ENCODE results near the gene ADAM29.
"Not testable (repeated sequence)": the region's sequence is repeated elsewhere in the genome, so short reads cannot be mapped to it uniquely, and the experiment has no call there.

ADAM29 gene

DNA sequence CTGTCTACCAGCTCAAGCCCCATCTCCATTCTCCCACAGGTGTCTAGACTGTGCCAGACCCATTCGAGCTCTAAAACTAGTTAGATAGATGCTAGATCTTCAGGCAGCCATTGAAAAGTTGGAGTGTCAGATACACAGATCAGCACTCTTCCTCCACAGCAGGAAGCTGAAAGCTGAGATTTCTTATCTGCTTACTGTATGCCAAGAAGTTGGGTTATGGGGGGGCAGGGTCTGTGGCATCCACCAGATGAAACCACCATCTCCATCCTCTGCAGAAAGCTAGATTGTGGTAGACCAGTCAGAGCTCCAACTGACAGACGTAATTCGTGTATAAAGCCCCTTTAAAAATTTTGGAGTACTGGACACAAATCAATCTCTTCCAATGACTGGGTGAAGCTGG is 54.8 kb downstream of the ADAM29 start:
- no peak for DNase-seq

DNA sequence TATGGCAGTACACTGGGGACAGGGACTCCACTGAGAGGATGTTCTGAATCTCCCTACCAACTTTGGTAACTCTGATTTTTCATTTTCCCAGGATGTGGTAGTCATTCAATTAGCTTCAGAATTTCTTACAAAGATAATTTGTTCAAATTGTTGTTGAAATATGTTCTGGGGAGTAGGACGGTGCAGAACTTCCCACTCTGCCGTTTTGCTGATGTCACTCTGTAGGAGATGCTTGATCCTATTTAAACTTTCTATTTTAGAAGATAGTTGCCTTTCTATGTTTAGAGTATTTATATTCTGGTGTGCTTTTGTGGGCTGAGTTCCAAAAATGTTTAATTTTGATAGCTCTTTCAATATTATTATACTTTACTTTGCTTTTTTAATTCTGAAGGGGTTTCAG is 55.2 kb downstream of the ADAM29 start:
- no peak for DNase-seq

DNA sequence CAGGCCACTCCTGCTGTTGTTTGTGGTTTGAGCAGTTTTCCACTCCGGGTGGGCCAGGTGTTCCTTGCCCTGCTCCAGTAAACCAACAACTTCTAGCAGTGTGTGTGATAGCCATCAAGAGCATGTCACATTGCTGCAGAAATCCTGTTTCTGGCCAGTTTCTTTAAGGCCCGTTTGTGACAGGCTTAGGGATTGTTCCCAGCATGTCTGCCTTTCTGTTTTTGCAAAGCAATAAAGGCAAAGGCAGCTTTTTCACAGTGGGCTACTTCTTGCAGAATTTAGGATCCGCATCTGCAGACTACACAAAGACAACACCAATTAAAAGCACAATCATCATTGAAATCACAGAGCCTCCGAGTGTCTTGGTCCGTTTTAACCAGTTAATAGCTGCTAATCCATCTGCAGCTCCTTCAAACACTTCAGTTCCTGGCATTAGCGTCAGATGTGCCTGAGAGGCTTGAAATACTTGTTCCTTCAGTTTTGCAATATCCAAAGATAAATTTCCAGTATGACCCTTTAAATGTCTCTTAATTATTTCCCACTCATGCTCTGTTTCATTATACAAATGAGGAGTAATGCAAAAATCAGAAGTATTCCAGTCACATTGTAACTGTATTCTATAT is 65.1 kb downstream of the ADAM29 start:
- DNase-seq = no peak

DNA sequence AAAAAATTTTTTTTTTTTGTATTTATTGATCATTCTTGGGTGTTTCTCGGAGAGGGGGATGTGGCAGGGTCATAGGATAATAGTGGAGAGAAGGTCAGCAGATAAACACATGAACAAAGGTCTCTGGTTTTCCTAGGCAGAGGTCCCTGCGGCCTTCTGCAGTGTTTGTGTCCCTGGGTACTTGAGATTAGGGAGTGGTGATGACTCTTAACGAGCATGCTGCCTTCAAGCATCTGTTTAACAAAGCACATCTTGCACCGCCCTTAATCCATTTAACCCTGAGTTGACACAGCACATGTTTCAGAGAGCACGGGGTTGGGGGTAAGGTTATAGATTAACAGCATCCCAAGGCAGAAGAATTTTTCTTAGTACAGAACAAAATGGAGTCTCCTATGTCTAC is 65.7 kb downstream of the ADAM29 start:
- DNase-seq = not testable (repeated sequence)

DNA sequence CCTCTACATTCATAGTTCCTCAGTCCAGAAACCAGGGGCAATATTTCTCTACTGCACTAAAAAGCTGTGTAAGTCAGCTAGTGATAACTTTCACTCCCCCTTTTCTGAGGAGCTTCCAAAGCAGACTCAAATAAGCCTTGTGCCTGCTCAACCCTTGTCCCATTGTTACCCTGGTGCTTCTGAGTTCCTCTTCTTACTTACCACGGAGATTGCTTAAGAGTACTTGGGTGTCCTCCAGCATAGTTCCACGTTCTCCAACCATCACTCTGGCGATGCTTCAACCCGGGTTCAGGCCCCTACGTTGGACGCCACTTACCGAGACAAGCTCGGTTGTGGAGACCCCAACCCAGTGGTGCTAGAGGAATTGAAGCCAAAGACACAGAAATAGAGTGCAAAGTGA is 71.6 kb downstream of the ADAM29 start:
- no peak for DNase-seq

DNA sequence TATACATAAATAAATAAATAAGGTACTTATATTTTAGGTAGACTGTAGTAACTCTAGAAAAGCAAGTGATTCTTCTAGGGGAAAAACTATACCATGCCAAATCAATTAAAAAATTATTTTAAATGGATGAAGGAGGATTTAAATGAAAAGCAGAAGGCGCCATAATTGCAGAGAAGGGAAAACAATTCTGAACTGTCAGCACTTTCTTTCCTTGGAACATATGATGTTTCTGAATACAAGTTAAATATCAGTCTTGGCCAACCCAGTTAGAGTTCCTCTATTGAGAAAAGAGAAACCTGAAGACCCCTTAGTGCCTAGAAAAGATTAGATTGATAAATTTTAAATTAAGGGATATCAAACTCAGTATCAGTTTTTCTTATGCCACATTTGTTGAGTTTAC is 75.8 kb downstream of the ADAM29 start:
- DNase-seq = no peak

DNA sequence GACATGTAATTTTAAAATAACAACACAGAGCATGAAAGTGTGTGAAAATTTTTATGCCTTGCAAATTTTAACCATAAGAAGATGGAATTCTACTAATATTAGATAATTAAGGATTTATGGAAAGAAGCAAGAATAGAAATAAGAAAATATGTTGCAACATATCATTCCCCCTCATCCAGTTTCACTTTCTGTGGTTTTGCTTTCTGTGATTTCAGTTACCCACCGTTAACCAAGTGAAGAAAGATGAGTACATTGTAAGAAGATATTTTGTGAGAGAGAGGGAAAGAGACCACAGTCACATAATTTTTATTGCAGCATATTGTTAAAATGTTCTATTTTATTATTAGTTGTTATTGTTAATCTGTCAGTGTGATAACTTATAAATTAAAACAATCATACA is 77.9 kb downstream of the ADAM29 start:
- no peak for DNase-seq

DNA sequence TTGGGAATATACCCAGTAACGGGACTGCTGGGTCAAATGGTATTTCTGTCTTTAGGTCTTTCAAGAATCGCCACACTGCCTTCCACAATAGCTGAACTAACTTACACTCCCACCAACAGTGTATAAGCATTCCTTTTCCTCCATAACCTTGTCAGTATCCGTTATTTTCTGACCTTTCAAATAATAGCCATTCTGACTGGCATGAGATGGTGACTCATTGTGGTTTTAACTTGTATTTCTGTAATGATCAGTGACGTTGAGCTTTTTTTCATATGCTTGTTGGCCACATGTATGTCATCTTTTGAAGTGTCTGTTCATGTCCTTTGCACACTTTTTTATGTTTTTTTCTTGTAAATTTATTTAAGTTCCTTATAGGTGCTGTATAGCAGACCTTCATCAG is 81.2 kb downstream of the ADAM29 start:
- DNase-seq = no peak

DNA sequence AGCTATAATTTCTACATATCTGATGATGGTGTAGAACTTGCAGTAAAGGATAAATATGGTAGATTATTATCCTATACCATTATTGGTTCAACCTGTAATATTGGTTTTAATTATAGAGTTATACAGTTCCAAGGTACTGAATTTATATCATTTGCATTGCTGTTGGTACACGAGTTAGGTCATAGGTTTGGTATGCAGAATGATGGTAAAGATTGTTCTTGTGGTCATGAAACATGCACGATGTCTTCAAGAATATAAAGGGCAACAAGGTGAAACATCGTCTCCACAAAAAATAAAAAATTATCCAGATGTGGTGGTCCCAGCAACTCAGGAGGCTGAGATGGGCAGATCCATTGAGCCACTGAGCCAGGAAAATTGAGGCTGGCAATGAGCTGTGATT is 99.6 kb downstream of the ADAM29 start:
- no peak for DNase-seq

DNA sequence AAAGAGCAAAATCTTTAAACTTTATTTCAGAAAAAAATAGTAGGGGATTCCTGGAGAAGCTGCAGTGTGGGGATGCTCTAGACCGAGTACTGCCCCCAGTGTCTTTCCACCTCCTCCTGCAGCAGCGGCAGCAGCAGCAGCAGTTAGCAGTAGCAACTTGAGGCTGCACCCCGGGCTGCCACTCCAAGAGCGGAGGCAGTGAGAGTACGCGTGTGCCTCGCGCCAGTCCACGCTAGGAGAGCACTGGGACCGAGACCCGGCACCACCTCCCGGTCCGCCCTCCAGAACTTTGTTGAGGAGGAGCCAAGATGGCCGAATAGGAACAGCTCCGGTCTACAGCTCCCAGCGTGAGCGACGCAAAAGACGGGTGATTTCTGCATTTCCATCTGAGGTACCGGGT is 101.3 kb downstream of the ADAM29 start:
- DNase-seq = not testable (repeated sequence)
